NCI-H1105 (cell line): Measurements from ENCODE around the gene FKBP11.
"Not testable (repeated sequence)": the region's sequence is repeated elsewhere in the genome, so short reads cannot be mapped to it uniquely, and the experiment has no call there.

ENCODE experiments used
- DNase-seq: peaks from one replicate; lab custom pipeline; 2025; lab: John Stamatoyannopoulos, UW

Gene FKBP11

GRCh38 chr12:48954841-48955501, 29.7 kb upstream of the FKBP11 start:
- DNase-seq, result no peak

- no peak for DNase-seq
These were observed 28.8 kb upstream of the FKBP11 start for GRCh38 chr12:48954061-48954460.

GRCh38 chr12:48952691-48953090, 27.4 kb upstream of the FKBP11 start:
- DNase-seq, result no peak

GRCh38 chr12:48947727-48948126, 22.4 kb upstream of the FKBP11 start:
- DNase-seq, result no peak

- no peak for DNase-seq
These were observed 21.7 kb upstream of the FKBP11 start for GRCh38 chr12:48946943-48947342.

GRCh38 chr12:48946205-48946604, 20.9 kb upstream of the FKBP11 start:
- DNase-seq, result no peak

- DNase-seq, result no peak
These were observed 17.9 kb upstream of the FKBP11 start for GRCh38 chr12:48943221-48943620.

GRCh38 chr12:48940181-48940580, 14.9 kb upstream of the FKBP11 start:
- no peak for DNase-seq

GRCh38 chr12:48938805-48939204, 13.5 kb upstream of the FKBP11 start:
- no peak for DNase-seq

- no peak for DNase-seq
These were observed 11.9 kb upstream of the FKBP11 start for GRCh38 chr12:48937170-48937569.

GRCh38 chr12:48936379-48936979, 11.2 kb upstream of the FKBP11 start:
- DNase-seq, result peak; percentile 19

GRCh38 chr12:48934312-48934706, 9.0 kb upstream of the FKBP11 start:
- no peak for DNase-seq

GRCh38 chr12:48933664-48934311, 8.5 kb upstream of the FKBP11 start:
- no peak for DNase-seq

GRCh38 chr12:48932878-48933277, 7.6 kb upstream of the FKBP11 start:
- DNase-seq, result no peak

- no peak for DNase-seq
These were observed 5.2 kb upstream of the FKBP11 start for GRCh38 chr12:48930475-48930874.

- no peak for DNase-seq
These were observed 4.3 kb upstream of the FKBP11 start for GRCh38 chr12:48929551-48929950.

- no peak for DNase-seq
These were observed 2.0 kb upstream of the FKBP11 start for GRCh38 chr12:48927261-48927660.

GRCh38 chr12:48924617-48925303, 532 bp downstream of the FKBP11 start:
- peak; percentile 16 for DNase-seq

- DNase-seq, result no peak
These were observed 2.2 kb downstream of the FKBP11 start for GRCh38 chr12:48923117-48923516.

GRCh38 chr12:48917857-48918537, 7.3 kb downstream of the FKBP11 start:
- DNase-seq, result no peak

- DNase-seq, result no peak
These were observed 15.1 kb downstream of the FKBP11 start for GRCh38 chr12:48910196-48910595.

GRCh38 chr12:48909698-48910097, 15.6 kb downstream of the FKBP11 start:
- DNase-seq, result not testable (repeated sequence)
